ENCODE results near the gene ACLY. TPM values are rescaled to one million over a fixed set of nuclear protein-coding genes. Genes with fewer than 3 reads are reported as not detected.

Gene ACLY
- polyA plus RNA-seq: 310 to 444 TPM (median 363 TPM) in 3 replicates
- polyA plus RNA-seq (2011; ENCODE audit: low read depth): 94.7 TPM
- 297 and 320 TPM in 2 replicates for polyA plus RNA-seq (2011; cell fraction: cytosol; rRNA removed)
- 455 and 462 TPM in 2 replicates for polyA plus RNA-seq (2011; cell fraction: nucleus; rRNA removed)
- 54.0 and 345 TPM in 2 replicates for polyA plus RNA-seq (2012; ENCODE audit: low replicate concordance)
- polyA minus RNA-seq: 676 to 815 TPM (median 678 TPM) in 3 replicates
- 655 TPM for polyA minus RNA-seq (2011; cell fraction: cytosol; rRNA and poly(A)+ RNA removed)
- polyA minus RNA-seq (2011; cell fraction: nucleus; rRNA and poly(A)+ RNA removed): 479 and 627 TPM in 2 replicates

GRCh38 chr17:41918314-41919164 lies at the start of gene ACLY:
ACLY (minus strand) TSS chr17:41918951; CDS start chr17:41913873, 5,078 bp downstream.
- peaks cover 37% of the 10 kb centered on the region for H3K4me1 ChIP-seq (ENCODE audit: control insufficient read depth, extremely low read depth, insufficient read depth, low read length)
- DNase-seq (ENCODE audit: low read depth, low spot score) (peak; percentile 89), FAIRE-seq (no peak)
- peaks cover 53% of the 10 kb centered on the region for H3K79me2 ChIP-seq (ENCODE audit: control insufficient read depth, insufficient read depth, low read length)
- dilution Hi-C loops (cut with MboI; ENCODE audit: extremely low pct_ligation_motif_present, low sequenced_read_pairs): no loop called here
- peak within 1 kb of the TSS; percentile 86 for H3K9ac ChIP-seq (ENCODE audit: control insufficient read depth, extremely low read depth, insufficient read depth, low read length)
- H3K4me3 ChIP-seq (ENCODE audit: control insufficient read depth in 2 of 3, extremely low read depth in 1 of 3, insufficient read depth in 2 of 3, low read depth in 1 of 3, low read length in 3 of 3): peak within 1 kb of the TSS; percentile 82 to 94 (median 87)
- TF ChIP-seq CTCF (optimal IDR thresholded peaks at IDR 0.05 in 1 of 3, IDR thresholded peaks at IDR 0.05 in 1 of 3, conservative IDR thresholded peaks at IDR 0.05 in 1 of 3; ENCODE audit: extremely low read depth in 1 of 3, insufficient read depth in 2 of 3, low read length in 3 of 3) (no peak), EZH2 (IDR thresholded peaks at IDR 0.05; ENCODE audit: low read length) (no peak)
- H3K27ac ChIP-seq (ENCODE audit: control insufficient read depth, insufficient read depth, low read length): peak within 1 kb of the TSS; percentile 79
- peak within 1 kb of the TSS; percentile 93 for H3K4me2 ChIP-seq (ENCODE audit: control insufficient read depth, extremely low read depth, insufficient read depth, low read depth, low read length)
- H2AFZ ChIP-seq (ENCODE audit: control insufficient read depth, low read length): peak within 1 kb of the TSS; percentile 83
- peaks cover 8% of the 10 kb centered on the region for H3K9me1 ChIP-seq (ENCODE audit: control insufficient read depth, extremely low read depth, insufficient read depth, low read length)
- H4K20me1 ChIP-seq (ENCODE audit: control insufficient read depth, extremely low read depth, insufficient read depth, low read length): peaks cover 42% of the 10 kb centered on the region
- no peaks in the 10 kb centered on the region for H3K9me3 ChIP-seq (ENCODE audit: control insufficient read depth, low read depth, low read length)
- peaks cover 17 to 20% of the 10 kb centered on the region in 2 experiments for H3K36me3 ChIP-seq (ENCODE audit: control insufficient read depth in 2 of 2, extremely low read depth in 1 of 2, insufficient read depth in 2 of 2, low read length in 2 of 2)
- H3K27me3 ChIP-seq (ENCODE audit: control insufficient read depth, extremely low read depth, insufficient read depth, low read length): no peaks in the 10 kb centered on the region

GRCh38 chr17:41967921-41968578 lies 49.3 kb upstream of the ACLY start:
- FAIRE-seq: no peak
- H3K36me3 ChIP-seq (ENCODE audit: control insufficient read depth in 2 of 2, extremely low read depth in 1 of 2, insufficient read depth in 2 of 2, low read length in 2 of 2): peaks cover 14 to 20% of the 10 kb centered on the region in 2 experiments
- peaks cover 15% of the 10 kb centered on the region for H3K4me1 ChIP-seq (ENCODE audit: control insufficient read depth, extremely low read depth, insufficient read depth, low read length)
- TF ChIP-seq EZH2 (IDR thresholded peaks at IDR 0.05; ENCODE audit: low read length) (no peak), CTCF (optimal IDR thresholded peaks at IDR 0.05 in 1 of 3, IDR thresholded peaks at IDR 0.05 in 1 of 3, conservative IDR thresholded peaks at IDR 0.05 in 1 of 3; ENCODE audit: extremely low read depth in 1 of 3, insufficient read depth in 2 of 3, low read length in 3 of 3) (no peak)
- H3K79me2 ChIP-seq (ENCODE audit: control insufficient read depth, insufficient read depth, low read length): peaks cover 31% of the 10 kb centered on the region
- H2AFZ ChIP-seq (ENCODE audit: control insufficient read depth, low read length): no peak overlapping the region
- no peak for DNase-seq (ENCODE audit: low read depth, low spot score)
- no peaks in the 10 kb centered on the region for H3K27me3 ChIP-seq (ENCODE audit: control insufficient read depth, extremely low read depth, insufficient read depth, low read length)
- H3K9me3 ChIP-seq (ENCODE audit: control insufficient read depth, low read depth, low read length): no peaks in the 10 kb centered on the region
- dilution Hi-C loops (cut with MboI; ENCODE audit: extremely low pct_ligation_motif_present, low sequenced_read_pairs): no loop called here
- peak overlapping the region in 2 of 3 experiments; percentile 79 to 91 for H3K4me3 ChIP-seq (ENCODE audit: control insufficient read depth in 2 of 3, extremely low read depth in 1 of 3, insufficient read depth in 2 of 3, low read depth in 1 of 3, low read length in 3 of 3)
- H3K9me1 ChIP-seq (ENCODE audit: control insufficient read depth, extremely low read depth, insufficient read depth, low read length): no peaks in the 10 kb centered on the region
- H3K9ac ChIP-seq (ENCODE audit: control insufficient read depth, extremely low read depth, insufficient read depth, low read length): peak overlapping the region; percentile 89
- H4K20me1 ChIP-seq (ENCODE audit: control insufficient read depth, extremely low read depth, insufficient read depth, low read length): no peaks in the 10 kb centered on the region
- H3K27ac ChIP-seq (ENCODE audit: control insufficient read depth, insufficient read depth, low read length): no peak overlapping the region
- peak overlapping the region; percentile 85 for H3K4me2 ChIP-seq (ENCODE audit: control insufficient read depth, extremely low read depth, insufficient read depth, low read depth, low read length)
